GM21390 (cell line): ENCODE measurements around the gene HTRA1.

ENCODE experiments used
- ATAC-seq: cut with Tn5 transposase; IDR thresholded peaks from one replicate; pipeline ENCODE4 v1.9.1; 2021; ENCODE audit not compliant: unreplicated experiment

The HTRA1 gene

GRCh38 chr10:122461367-122461728 is at the start of gene HTRA1:
TSS of gene HTRA1 (plus strand) at chr10:122461553. CDS start at chr10:122461653, 100 bp downstream.
- no peak for ATAC-seq

GRCh38 chr10:122413327-122413726 is 48.0 kb upstream of the HTRA1 start:
- ATAC-seq, result no peak

- no peak for ATAC-seq
Measured at GRCh38 chr10:122417667-122418066, 43.7 kb upstream of the HTRA1 start.

GRCh38 chr10:122419016-122419415 is 42.3 kb upstream of the HTRA1 start:
- no peak for ATAC-seq

GRCh38 chr10:122419876-122420623 is 41.3 kb upstream of the HTRA1 start:
- no peak for ATAC-seq

GRCh38 chr10:122420624-122421007 is 40.7 kb upstream of the HTRA1 start:
- ATAC-seq, result no peak

- ATAC-seq, result no peak
Measured at GRCh38 chr10:122421054-122421625, 40.2 kb upstream of the HTRA1 start.

- no peak for ATAC-seq
Measured at GRCh38 chr10:122421742-122422141, 39.6 kb upstream of the HTRA1 start.

- no peak for ATAC-seq
Measured at GRCh38 chr10:122422266-122422989, 38.9 kb upstream of the HTRA1 start.

- no peak for ATAC-seq
Measured at GRCh38 chr10:122424059-122424458, 37.3 kb upstream of the HTRA1 start.

- ATAC-seq, result no peak
Measured at GRCh38 chr10:122426829-122427228, 34.5 kb upstream of the HTRA1 start.

GRCh38 chr10:122427280-122427679 is 34.1 kb upstream of the HTRA1 start:
- ATAC-seq, result no peak

- no peak for ATAC-seq
Measured at GRCh38 chr10:122435212-122435827, 26.0 kb upstream of the HTRA1 start.

GRCh38 chr10:122441961-122442360 is 19.4 kb upstream of the HTRA1 start:
- no peak for ATAC-seq

- no peak for ATAC-seq
Measured at GRCh38 chr10:122445469-122445868, 15.9 kb upstream of the HTRA1 start.

- no peak for ATAC-seq
Measured at GRCh38 chr10:122445904-122446303, 15.4 kb upstream of the HTRA1 start.

- no peak for ATAC-seq
Measured at GRCh38 chr10:122446668-122447423, 14.5 kb upstream of the HTRA1 start.

- ATAC-seq, result no peak
Measured at GRCh38 chr10:122448600-122448999, 12.8 kb upstream of the HTRA1 start.

GRCh38 chr10:122449153-122449552 is 12.2 kb upstream of the HTRA1 start:
- ATAC-seq, result no peak

- ATAC-seq, result no peak
Measured at GRCh38 chr10:122450353-122450990, 10.9 kb upstream of the HTRA1 start.

GRCh38 chr10:122454071-122454470 is 7.3 kb upstream of the HTRA1 start:
- ATAC-seq, result no peak
